AG04450 (cell line): Measurements from ENCODE around the gene HNRNPA3. TPM values are rescaled to one million over a fixed set of nuclear protein-coding genes. Genes with fewer than 3 reads are reported as not detected.

Source experiments
- CTCF ChIA-PET: fragments of 300-600, 350-600 bp; formaldehyde crosslinking; extraction: SDS; loops from one replicate; lab custom pipeline; 2022; ENCODE audit warnings: antibody characterized with exemption, inconsistent platforms; lab: Charles Lee
- POLR2A ChIA-PET: fragments of 350-600 bp; formaldehyde crosslinking; extraction: SDS; loops from one replicate; lab custom pipeline; 2021; ENCODE audit warnings: antibody characterized with exemption, inconsistent platforms; lab: Yijun Ruan, JAX
- DNase-seq: peaks from one replicate; pipeline ENCODE4 v3.0.0-alpha.2; 2011; ENCODE audit warnings: low read depth, low spot score
- H3K27ac ChIP-seq: one replicate; pipeline ENCODE4 v1.5.1; 2012; ENCODE audit warnings: low read depth, low read length, control low read depth
- H3K27me3 ChIP-seq: one replicate; pipeline ENCODE4 v1.6.0; 2012; ENCODE audit warnings: low read length; ENCODE audit not compliant: control insufficient read depth, insufficient read depth
- H3K4me3 ChIP-seq: 2 replicates; pipeline ENCODE4 v1.5.1; 2011; ENCODE audit warnings: mild to moderate bottlenecking, low read depth, low read length, control low read depth
- H3K9me3 ChIP-seq: 2 replicates; pipeline ENCODE4 v1.5.1; 2012; ENCODE audit warnings: low read length; ENCODE audit not compliant: control insufficient read depth, insufficient read depth
- CTCF ChIP-seq: IDR thresholded peaks from 2 replicates; pipeline ENCODE4 v1.5.1; 2011; ENCODE audit warnings: low read depth, low read length, control low read depth, inconsistent platforms
- polyA plus RNA-seq: library from polyadenylated mRNA; depleted of rRNA; stranded (reverse); fragments of >200 nt; gene quantifications from 2 replicates; pipeline ENCODE4 v1.2.3, GENCODE V29; 2011

Gene HNRNPA3
- polyA plus RNA-seq, 1 experiment: 177 TPM

- CTCF ChIA-PET: no interaction called here
- Histone ChIP-seq H3K9me3 (no peaks in the 10 kb centered on the region), H3K4me3 (no peak overlapping the region), H3K27me3 (no peaks in the 10 kb centered on the region), H3K27ac (no peak overlapping the region)
- no peak for DNase-seq
- POLR2A ChIA-PET: interaction anchor here (0.6 to 1.1 kb wide), 2 partner anchors 15 to 39 kb away, joined by 3 to 4 read pairs; no protein-coding TSS in a partner anchor
- no peak for TF ChIP-seq CTCF
Measured at GRCh38 chr2:177249038-177249437, 36.4 kb downstream of the HNRNPA3 start.

GRCh38 chr2:177250461-177250860 is 37.9 kb downstream of the HNRNPA3 start:
- Histone ChIP-seq H3K27ac (no peak overlapping the region), H3K4me3 (no peak overlapping the region), H3K9me3 (no peaks in the 10 kb centered on the region), H3K27me3 (no peaks in the 10 kb centered on the region)
- ChIA-PET POLR2A (interaction anchor here (1.1 kb wide), 1 partner anchor 13 kb away, joined by 3 read pairs; no protein-coding TSS in a partner anchor), CTCF (interaction anchor here (0.7 to 3.3 kb wide), 2 partner anchors 9 to 13 kb away, joined by 3 to 10 read pairs; no protein-coding TSS in a partner anchor)
- no peak for DNase-seq
- no peak for TF ChIP-seq CTCF

- no peak overlapping the region for H3K27ac ChIP-seq
- no peak for DNase-seq
- TF ChIP-seq CTCF: no peak
- no peaks in the 10 kb centered on the region for H3K9me3 ChIP-seq
- ChIA-PET CTCF (interaction anchor here (0.7 to 3.3 kb wide), 2 partner anchors 10 to 12 kb away, joined by 3 to 10 read pairs; no protein-coding TSS in a partner anchor), POLR2A (no interaction called here)
- no peaks in the 10 kb centered on the region for H3K27me3 ChIP-seq
- H3K4me3 ChIP-seq: no peak overlapping the region
Measured at GRCh38 chr2:177251165-177251542, 38.6 kb downstream of the HNRNPA3 start.

- ChIA-PET POLR2A (no interaction called here), CTCF (interaction anchor here (1.1 to 3.3 kb wide), 3 partner anchors 10 to 23 kb away, joined by 3 to 12 read pairs (median 10); no protein-coding TSS in a partner anchor)
- no peak for TF ChIP-seq CTCF
- Histone ChIP-seq H3K9me3 (peaks cover 5% of the 10 kb centered on the region), H3K4me3 (no peak overlapping the region), H3K27ac (no peak overlapping the region), H3K27me3 (no peaks in the 10 kb centered on the region)
- no peak for DNase-seq
Measured at GRCh38 chr2:177252808-177253531, 40.4 kb downstream of the HNRNPA3 start.

- POLR2A ChIA-PET: no interaction called here
- no peak for TF ChIP-seq CTCF
- no peak for DNase-seq
- CTCF ChIA-PET: interaction anchor here (1.1 to 2.8 kb wide), 4 partner anchors 9 to 80 kb away, joined by 3 to 12 read pairs (median 6); no protein-coding TSS in a partner anchor
- no peaks in the 10 kb centered on the region for H3K27me3 ChIP-seq
- no peak overlapping the region for H3K4me3 ChIP-seq
- H3K9me3 ChIP-seq: peaks cover 5% of the 10 kb centered on the region
- no peak overlapping the region for H3K27ac ChIP-seq
Measured at GRCh38 chr2:177253704-177254103, 41.1 kb downstream of the HNRNPA3 start.
